ENCODE measurements around the gene DNAAF9.

GRCh38 chr20:3377644-3378043, 29.8 kb downstream of the DNAAF9 start:
- TF ChIP-seq CTCF (IDR thresholded peaks at IDR 0.05) (no peak), POLR2A (IDR thresholded peaks at IDR 0.05) (no peak)
